NCI-H774 (cell line): Measurements from ENCODE around the gene PRF1.
"Not testable (repeated sequence)": the region's sequence is repeated elsewhere in the genome, so short reads cannot be mapped to it uniquely, and the experiment has no call there.

Experiments
- DNase-seq: peaks from one replicate; lab custom pipeline; 2025; lab: John Stamatoyannopoulos, UW

Gene PRF1

GRCh38 chr10:70617798-70618568, 15.4 kb upstream of the PRF1 start:
- no peak for DNase-seq

GRCh38 chr10:70616761-70617160, 14.2 kb upstream of the PRF1 start:
- DNase-seq: no peak

- DNase-seq: no peak
Observed at GRCh38 chr10:70615784-70616522, 13.4 kb upstream of the PRF1 start.

- DNase-seq: no peak
Observed at GRCh38 chr10:70615211-70615610, 12.7 kb upstream of the PRF1 start.

DNA sequence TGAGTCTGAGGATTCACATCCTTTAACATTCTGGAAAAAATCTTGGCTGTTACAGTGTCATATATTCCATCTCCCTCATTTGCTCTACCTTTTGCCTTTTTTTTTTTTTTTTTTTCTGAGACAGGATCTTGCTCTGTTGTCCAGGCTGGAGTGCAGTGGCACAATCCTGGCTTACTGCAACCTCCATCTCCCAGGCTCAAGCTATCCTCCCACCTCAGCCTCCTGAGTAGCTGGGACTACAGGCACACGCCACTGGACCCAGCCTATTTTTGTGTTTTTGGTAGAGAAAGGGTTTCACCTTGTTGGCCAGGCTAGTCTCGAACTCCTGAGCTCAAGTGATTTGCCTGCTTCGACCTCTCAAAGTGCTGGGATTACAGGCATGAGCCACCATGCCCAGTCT, 11.8 kb upstream of the PRF1 start:
- DNase-seq: not testable (repeated sequence)

GRCh38 chr10:70613941-70614340, 11.4 kb upstream of the PRF1 start:
- no peak for DNase-seq

DNA sequence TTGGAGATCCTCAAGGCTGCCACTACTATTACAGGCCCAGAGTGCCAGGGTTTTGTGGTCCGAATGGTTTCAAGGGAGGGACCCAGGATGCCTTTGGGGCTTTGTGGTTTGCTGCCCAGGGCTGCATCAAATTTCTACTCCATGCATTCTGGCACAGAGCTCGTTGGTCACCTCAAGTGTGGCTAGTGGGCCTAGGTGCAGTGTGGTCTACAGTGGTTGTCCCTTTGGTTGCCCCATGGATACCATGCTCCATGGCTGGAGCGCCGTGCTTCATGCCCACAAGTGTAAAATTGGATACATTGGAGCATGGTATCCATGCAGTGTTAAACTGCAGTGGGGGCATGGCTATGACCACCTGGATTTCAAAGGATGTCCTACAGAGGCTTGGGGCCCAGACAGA, 5.4 kb upstream of the PRF1 start:
- no peak for DNase-seq

DNA sequence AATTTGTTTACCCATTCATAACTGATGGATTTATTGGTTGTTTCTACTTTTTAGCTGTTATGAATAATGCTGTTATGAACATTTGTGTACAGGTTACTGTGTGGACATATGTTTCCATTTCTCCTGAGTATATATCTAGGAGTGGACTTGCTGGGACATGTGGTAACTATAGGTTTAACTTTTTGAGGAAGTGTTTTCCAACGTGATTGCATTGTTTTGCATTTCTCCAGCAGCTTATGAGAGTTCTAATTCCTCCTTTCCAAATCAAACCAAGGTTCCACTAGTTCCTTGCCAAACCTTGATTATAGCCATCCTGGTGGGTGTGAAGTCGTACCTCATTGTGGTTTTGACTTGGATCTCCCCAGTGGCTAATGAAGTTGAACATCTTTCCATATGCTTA, 2.6 kb upstream of the PRF1 start:
- DNase-seq: no peak

DNA sequence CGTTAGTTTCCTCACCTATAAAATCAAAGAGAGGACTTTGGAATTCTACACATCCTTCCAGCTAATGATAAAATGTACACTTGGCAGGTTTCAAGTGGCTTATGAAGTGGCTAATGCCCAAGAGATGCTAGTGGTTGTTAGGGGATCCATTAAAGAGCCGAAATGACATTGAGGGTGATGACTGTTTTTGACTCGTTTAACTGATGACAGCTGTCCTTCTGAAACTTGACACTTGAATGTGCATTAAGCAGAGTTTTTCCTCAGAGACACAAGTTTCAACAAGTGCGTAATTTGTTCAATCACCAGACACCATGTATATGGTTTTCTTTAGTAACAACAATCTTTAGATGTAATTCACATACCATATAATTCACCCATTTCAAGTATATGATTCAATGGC, 1.6 kb upstream of the PRF1 start:
- DNase-seq: no peak

- no peak for DNase-seq
Observed at GRCh38 chr10:70603449-70603801, 884 bp upstream of the PRF1 start.

GRCh38 chr10:70601746-70602145, 795 bp downstream of the PRF1 start:
- no peak for DNase-seq

- no peak for DNase-seq
Observed at GRCh38 chr10:70600512-70601395, 1.8 kb downstream of the PRF1 start.

GRCh38 chr10:70599791-70600190, 2.8 kb downstream of the PRF1 start:
- no peak for DNase-seq

- no peak for DNase-seq
Observed at GRCh38 chr10:70599319-70599718, 3.2 kb downstream of the PRF1 start.

DNA sequence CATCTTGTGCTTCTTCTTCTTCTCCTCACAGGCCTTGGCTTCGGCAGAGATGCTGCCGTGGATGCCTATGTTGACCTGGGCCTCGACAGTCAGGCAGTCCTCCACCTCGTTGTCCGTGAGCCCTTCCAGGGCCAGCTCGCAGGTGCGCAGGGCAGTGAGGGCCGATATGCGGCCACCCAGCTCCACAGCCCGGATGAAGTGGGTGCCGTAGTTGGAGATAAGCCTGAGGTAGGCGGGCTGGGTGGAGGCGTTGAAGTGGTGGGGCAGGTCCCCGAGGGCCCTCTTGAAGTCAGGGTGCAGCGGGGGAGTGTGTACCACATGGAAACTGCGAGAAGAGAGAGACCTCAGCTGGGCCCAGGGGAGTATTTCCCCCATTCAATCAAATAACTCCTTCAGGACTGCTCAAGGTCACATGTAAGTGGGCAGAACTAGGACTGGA, 3.7 kb downstream of the PRF1 start:
- no peak for DNase-seq

- DNase-seq: no peak
Observed at GRCh38 chr10:70597856-70598815, 4.4 kb downstream of the PRF1 start.

- no peak for DNase-seq
Observed at GRCh38 chr10:70596860-70597809, 5.4 kb downstream of the PRF1 start.

DNA sequence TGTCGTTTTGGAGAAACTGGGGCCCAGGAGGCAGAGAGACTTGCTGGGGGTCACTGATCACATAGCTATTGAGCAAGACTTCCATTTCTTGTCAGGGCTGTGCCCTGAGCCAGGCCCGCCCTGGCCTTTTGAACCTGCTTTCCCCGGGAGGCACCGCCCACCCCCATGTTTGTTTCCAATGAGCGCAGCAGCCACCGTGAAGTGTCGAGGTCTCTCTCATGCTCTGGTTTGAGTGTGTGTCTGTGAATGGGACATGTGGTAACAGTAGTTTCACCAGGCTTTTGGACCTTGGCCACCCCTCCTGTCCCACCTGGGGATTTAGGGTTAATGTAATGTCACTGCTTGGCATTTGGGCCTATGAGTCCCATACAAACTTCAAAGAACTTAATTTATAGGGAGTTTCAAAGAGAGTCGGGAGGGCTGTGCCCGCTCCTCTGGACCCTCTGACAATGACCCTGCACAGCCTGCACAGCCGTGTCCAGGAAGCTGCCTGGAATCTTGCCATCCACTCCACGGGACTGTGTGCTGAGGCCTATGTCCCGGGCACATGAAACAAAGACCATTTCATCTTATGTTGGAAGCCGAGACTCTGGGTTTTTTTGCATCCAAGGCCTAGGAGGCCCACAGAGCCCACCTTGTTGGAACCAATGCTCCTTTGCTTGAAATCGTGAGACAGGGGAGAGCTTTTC, 6.3 kb downstream of the PRF1 start:
- DNase-seq: no peak

DNA sequence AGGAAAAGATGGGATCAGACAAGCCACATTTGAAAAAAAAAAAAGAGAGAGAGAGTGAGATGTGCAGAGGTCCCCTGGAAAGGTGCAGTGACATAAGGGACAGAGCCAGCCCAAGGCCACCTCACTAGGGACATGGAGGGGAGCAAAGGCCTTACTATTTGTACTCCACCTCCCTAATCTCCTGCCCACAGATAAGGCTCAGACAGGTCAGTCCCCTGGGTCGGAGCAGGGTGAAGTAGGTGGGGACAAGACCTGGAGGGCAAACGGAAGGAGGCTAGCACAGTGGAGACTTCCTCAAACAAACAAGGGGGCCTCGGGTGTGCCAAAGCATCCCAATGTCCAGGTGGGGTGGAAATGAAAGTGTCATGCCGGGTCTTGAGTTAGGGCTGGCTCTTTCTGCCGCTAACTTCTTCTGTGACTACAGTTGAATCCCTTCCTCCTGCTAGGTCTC, 7.0 kb downstream of the PRF1 start:
- no peak for DNase-seq

DNA sequence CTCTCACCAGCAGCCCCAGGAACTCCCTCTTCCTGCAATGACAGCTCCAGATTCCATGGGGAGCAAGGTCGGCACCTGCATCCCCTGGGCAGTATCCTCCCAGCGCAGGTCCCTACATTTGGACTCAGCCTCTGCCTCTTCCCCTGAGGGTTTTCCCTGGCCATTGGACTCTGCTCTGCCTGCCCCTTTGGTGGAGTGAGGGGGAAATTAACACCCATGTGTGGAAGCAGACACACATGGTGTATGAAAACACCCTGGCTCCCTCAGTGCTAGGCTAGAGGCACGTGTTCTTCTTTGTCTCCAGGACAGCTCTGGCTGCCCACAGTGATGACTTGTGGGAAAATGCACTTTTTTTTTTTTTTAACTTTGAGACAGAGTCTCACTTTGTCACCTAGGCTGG, 8.4 kb downstream of the PRF1 start:
- no peak for DNase-seq
